ENCODE results near the gene OR2C3.
"Not testable (repeated sequence)": the region's sequence is repeated elsewhere in the genome, so short reads cannot be mapped to it uniquely, and the experiment has no call there.

Gene OR2C3

DNA sequence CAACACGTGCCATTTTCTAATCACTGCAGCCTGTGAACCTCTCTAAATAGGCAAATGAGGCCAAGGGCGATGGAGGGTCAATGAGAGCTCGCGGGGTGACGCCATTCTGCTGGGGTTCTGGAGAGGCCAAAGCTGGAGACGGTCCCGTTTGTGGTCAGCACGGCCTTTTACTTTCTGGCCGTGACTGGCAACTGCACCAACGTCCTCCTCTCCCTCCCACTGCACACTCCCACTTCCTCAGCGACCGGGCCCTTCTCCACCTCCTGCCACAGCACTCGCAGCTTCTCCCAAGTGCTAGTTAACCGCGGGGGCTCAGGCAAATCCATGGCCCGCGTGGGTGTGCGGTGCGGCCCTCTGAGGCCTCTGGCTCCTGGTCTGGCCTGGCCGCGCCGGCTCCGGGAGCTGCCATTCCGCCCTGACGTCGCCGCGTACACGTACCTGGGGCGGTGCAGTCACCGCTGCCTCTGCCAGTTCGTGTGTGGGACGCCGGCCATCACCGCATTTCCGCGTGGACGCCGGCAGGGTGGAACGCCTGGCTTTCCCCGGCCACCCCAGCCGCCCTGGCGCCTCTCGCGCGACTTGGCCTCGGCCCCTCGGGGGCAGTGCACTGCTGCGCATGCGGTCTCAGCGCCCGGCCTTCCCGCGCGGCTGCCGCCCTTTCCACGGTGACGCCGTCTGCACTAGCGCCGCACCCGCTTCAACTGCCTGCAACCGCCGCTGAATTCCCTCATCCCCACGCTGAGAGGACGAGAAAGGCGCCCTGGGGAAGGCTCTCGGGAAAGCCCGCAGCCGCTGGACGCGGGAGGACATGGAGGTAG is 18.2 kb downstream of the OR2C3 start:
- Histone ChIP-seq H3K36me3 (ENCODE audit: control insufficient read depth, insufficient read depth, low read length) (no peaks in the 10 kb centered on the region), H3K9ac (ENCODE audit: low read depth, low read length) (no peak overlapping the region), H3K9me3 (ENCODE audit: control insufficient read depth, insufficient read depth, low read length) (peaks cover 18% of the 10 kb centered on the region), H3K27me3 (ENCODE audit: control insufficient read depth, insufficient read depth, low read length) (no peaks in the 10 kb centered on the region), H3K27ac (ENCODE audit: low read depth, low read length) (no peak overlapping the region), H3K4me1 (ENCODE audit: control insufficient read depth, insufficient read depth, low read length) (no peaks in the 10 kb centered on the region), H3K4me3 (ENCODE audit: low read depth, low read length) (no peak overlapping the region)

- no peaks in the 10 kb centered on the region for H3K9me3 ChIP-seq (ENCODE audit: control insufficient read depth, insufficient read depth, low read length)
- H3K27me3 ChIP-seq (ENCODE audit: control insufficient read depth, insufficient read depth, low read length), result no peaks in the 10 kb centered on the region
- H3K4me3 ChIP-seq (ENCODE audit: low read depth, low read length), result no peak overlapping the region
- H3K36me3 ChIP-seq (ENCODE audit: control insufficient read depth, insufficient read depth, low read length), result no peaks in the 10 kb centered on the region
- H3K27ac ChIP-seq (ENCODE audit: low read depth, low read length), result no peak overlapping the region
- H3K4me1 ChIP-seq (ENCODE audit: control insufficient read depth, insufficient read depth, low read length), result no peaks in the 10 kb centered on the region
- no peak overlapping the region for H3K9ac ChIP-seq (ENCODE audit: low read depth, low read length)
These were observed 29.4 kb downstream of the OR2C3 start for GRCh38 chr1:247506831-247507230.

DNA sequence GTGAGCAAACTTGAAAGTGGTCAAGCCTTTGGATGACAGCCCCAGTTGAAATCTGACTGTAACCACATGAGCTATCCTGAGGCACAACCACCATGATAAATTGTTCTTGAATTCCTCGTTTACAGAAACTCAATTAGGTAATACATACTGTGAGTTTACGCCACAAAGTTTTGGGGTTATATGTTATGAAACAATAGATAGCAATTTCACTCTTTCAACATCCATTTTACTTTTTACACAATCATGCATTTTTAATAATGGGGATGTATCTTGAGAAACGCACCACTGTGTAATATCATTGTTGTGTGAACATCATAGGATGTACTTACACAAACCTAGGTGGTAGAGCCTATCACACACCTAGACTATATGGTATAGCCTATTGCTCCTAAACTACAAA is 35.4 kb downstream of the OR2C3 start:
- no peak overlapping the region for H3K4me3 ChIP-seq (ENCODE audit: low read depth, low read length)
- H3K27ac ChIP-seq (ENCODE audit: low read depth, low read length), result no peak overlapping the region
- no peaks in the 10 kb centered on the region for H3K36me3 ChIP-seq (ENCODE audit: control insufficient read depth, insufficient read depth, low read length)
- H3K27me3 ChIP-seq (ENCODE audit: control insufficient read depth, insufficient read depth, low read length), result no peaks in the 10 kb centered on the region
- H3K4me1 ChIP-seq (ENCODE audit: control insufficient read depth, insufficient read depth, low read length), result no peaks in the 10 kb centered on the region
- H3K9ac ChIP-seq (ENCODE audit: low read depth, low read length), result no peak overlapping the region
- H3K9me3 ChIP-seq (ENCODE audit: control insufficient read depth, insufficient read depth, low read length), result no peaks in the 10 kb centered on the region

DNA sequence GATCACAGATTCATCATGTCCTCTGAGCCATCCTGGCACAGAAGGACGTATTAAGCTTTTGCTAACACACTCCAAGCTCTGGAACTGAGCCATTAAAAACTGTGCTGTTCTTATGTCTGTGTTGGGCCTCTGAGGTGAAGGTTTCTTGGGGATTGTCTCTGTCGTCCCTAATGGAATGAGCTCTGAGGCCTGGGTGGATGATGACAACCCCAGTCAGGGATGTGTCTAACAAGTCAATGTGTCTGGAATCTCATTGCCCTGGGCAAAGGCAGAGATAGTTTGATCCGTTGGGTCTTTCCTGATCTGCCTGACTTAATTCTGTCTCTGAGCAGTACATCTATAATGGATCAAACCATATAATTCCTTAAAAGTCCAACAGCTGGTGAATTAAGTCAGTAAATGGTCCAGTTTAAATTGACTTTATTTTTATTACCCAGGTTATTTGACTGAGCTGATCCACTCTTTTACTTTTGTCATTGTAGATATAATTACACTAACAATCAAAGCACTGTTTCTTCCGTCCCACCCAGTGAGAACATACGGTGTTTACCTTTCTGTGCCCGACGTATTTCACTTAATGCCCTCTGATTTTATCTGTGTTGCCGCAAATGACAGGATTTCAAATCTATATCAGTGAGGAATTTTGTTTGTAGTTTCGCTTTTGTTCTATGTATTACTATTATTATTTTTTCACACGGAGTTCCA is 39.5 kb downstream of the OR2C3 start:
- Histone ChIP-seq H3K4me1 (ENCODE audit: control insufficient read depth, insufficient read depth, low read length) (no peaks in the 10 kb centered on the region), H3K9ac (ENCODE audit: low read depth, low read length) (no peak overlapping the region), H3K27me3 (ENCODE audit: control insufficient read depth, insufficient read depth, low read length) (no peaks in the 10 kb centered on the region), H3K36me3 (ENCODE audit: control insufficient read depth, insufficient read depth, low read length) (no peaks in the 10 kb centered on the region), H3K4me3 (ENCODE audit: low read depth, low read length) (no peak overlapping the region), H3K9me3 (ENCODE audit: control insufficient read depth, insufficient read depth, low read length) (no peaks in the 10 kb centered on the region), H3K27ac (ENCODE audit: low read depth, low read length) (no peak overlapping the region)

DNA sequence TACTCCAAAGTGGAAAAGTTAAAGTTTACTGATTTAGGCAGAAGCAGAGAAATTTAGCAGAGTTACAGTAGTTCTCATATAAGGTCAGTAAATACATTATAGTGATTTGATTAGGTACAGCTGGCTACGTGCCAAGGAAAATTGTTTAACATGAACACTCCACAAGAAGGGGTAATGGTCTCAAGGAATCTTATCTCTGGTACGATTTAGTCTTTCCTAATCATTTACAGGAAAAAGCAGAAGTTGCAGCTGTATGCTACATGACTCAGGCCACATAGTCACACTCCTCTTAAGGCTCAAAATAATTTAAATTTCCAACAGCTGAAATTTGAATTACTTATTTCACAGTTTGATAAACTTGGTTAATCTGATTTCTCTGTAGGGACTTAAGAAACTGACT is 41.5 kb downstream of the OR2C3 start:
- Histone ChIP-seq H3K4me3 (ENCODE audit: low read depth, low read length) (no peak overlapping the region), H3K27ac (ENCODE audit: low read depth, low read length) (no peak overlapping the region), H3K9me3 (ENCODE audit: control insufficient read depth, insufficient read depth, low read length) (no peaks in the 10 kb centered on the region), H3K36me3 (ENCODE audit: control insufficient read depth, insufficient read depth, low read length) (no peaks in the 10 kb centered on the region), H3K4me1 (ENCODE audit: control insufficient read depth, insufficient read depth, low read length) (no peaks in the 10 kb centered on the region), H3K27me3 (ENCODE audit: control insufficient read depth, insufficient read depth, low read length) (no peaks in the 10 kb centered on the region), H3K9ac (ENCODE audit: low read depth, low read length) (no peak overlapping the region)

DNA sequence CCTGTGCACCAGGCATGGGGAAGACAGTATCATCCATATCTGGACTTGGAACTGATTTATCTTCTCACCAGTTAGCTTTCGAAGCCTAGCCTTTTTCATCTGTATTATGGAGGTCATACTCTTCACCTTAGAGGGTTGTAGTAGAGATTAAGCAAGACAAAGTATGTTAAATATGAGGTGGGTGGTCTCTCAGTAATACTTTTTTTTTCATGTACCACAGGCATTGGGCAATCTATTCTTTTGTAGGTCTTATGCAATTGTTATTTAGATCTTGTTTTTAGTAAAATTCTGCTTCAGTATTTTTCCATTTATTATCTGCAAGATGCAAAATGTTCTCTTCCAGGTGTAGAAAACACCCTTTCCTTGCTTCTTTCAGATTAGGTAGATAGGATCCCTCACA is 43.1 kb downstream of the OR2C3 start:
- Histone ChIP-seq H3K4me1 (ENCODE audit: control insufficient read depth, insufficient read depth, low read length) (no peaks in the 10 kb centered on the region), H3K4me3 (ENCODE audit: low read depth, low read length) (no peak overlapping the region), H3K9me3 (ENCODE audit: control insufficient read depth, insufficient read depth, low read length) (no peaks in the 10 kb centered on the region), H3K36me3 (ENCODE audit: control insufficient read depth, insufficient read depth, low read length) (no peaks in the 10 kb centered on the region), H3K9ac (ENCODE audit: low read depth, low read length) (no peak overlapping the region), H3K27ac (ENCODE audit: low read depth, low read length) (no peak overlapping the region), H3K27me3 (ENCODE audit: control insufficient read depth, insufficient read depth, low read length) (no peaks in the 10 kb centered on the region)

DNA sequence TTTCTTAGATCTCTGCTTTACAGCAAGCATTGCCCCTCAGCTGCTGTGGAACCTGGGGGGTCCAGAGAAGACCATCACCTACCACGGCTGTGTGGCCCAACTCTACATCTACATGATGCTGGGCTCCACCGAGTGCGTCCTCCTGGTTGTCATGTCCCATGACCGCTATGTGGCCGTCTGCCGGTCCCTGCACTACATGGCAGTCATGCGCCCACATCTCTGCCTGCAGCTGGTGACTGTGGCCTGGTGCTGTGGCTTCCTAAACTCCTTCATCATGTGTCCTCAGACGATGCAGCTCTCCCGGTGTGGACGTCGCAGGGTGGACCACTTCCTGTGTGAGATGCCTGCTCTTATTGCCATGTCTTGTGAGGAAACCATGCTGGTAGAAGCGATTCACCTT is 44.9 kb downstream of the OR2C3 start:
- no peaks in the 10 kb centered on the region for H3K4me1 ChIP-seq (ENCODE audit: control insufficient read depth, insufficient read depth, low read length)

DNA sequence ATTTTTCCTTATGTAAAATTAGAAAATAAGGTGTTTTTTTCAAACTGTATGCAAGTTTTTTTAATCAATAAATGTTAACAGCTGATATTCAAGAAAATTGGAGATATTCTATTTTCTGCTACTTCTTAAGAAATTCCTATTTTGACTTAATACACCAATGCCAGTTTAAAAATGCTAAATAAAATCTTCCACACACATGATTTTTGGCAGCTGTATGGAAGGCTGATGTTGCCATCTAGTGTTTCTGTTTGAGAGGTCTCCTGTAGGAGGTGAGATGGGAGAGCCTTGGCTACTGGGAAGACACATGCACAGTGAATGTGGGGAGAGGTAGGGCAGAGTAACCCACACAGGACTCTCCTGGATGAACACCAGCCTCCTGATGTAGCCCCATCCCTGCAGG is 49.2 kb downstream of the OR2C3 start:
- no peaks in the 10 kb centered on the region for H3K36me3 ChIP-seq (ENCODE audit: control insufficient read depth, insufficient read depth, low read length)
- no peaks in the 10 kb centered on the region for H3K27me3 ChIP-seq (ENCODE audit: control insufficient read depth, insufficient read depth, low read length)
- H3K9ac ChIP-seq (ENCODE audit: low read depth, low read length), result no peak overlapping the region
- H3K27ac ChIP-seq (ENCODE audit: low read depth, low read length), result no peak overlapping the region
- no peaks in the 10 kb centered on the region for H3K4me1 ChIP-seq (ENCODE audit: control insufficient read depth, insufficient read depth, low read length)
- no peaks in the 10 kb centered on the region for H3K9me3 ChIP-seq (ENCODE audit: control insufficient read depth, insufficient read depth, low read length)
- H3K4me3 ChIP-seq (ENCODE audit: low read depth, low read length), result no peak overlapping the region

More for the DNA sequence above, 44.9 kb downstream of the OR2C3 start:
- no peaks in the 10 kb centered on the region for H3K36me3 ChIP-seq (ENCODE audit: control insufficient read depth, insufficient read depth, low read length)
- no peak overlapping the region for H3K9ac ChIP-seq (ENCODE audit: low read depth, low read length)
- H3K27ac ChIP-seq (ENCODE audit: low read depth, low read length), result no peak overlapping the region
- H3K27me3 ChIP-seq (ENCODE audit: control insufficient read depth, insufficient read depth, low read length), result no peaks in the 10 kb centered on the region
- no peaks in the 10 kb centered on the region for H3K9me3 ChIP-seq (ENCODE audit: control insufficient read depth, insufficient read depth, low read length)
- H3K4me3 ChIP-seq (ENCODE audit: low read depth, low read length), result no peak overlapping the region

- Histone ChIP-seq H3K27ac (ENCODE audit: low read depth, low read length) (no peak overlapping the region), H3K9me3 (ENCODE audit: control insufficient read depth, insufficient read depth, low read length) (no peaks in the 10 kb centered on the region), H3K9ac (ENCODE audit: low read depth, low read length) (no peak overlapping the region), H3K27me3 (ENCODE audit: control insufficient read depth, insufficient read depth, low read length) (no peaks in the 10 kb centered on the region), H3K4me3 (ENCODE audit: low read depth, low read length) (no peak overlapping the region), H3K36me3 (ENCODE audit: control insufficient read depth, insufficient read depth, low read length) (no peaks in the 10 kb centered on the region), H3K4me1 (ENCODE audit: control insufficient read depth, insufficient read depth, low read length) (no peaks in the 10 kb centered on the region)
These were observed 53.5 kb downstream of the OR2C3 start for GRCh38 chr1:247482747-247483146.

- not testable (repeated sequence) for H3K9me3 ChIP-seq (ENCODE audit: control insufficient read depth, insufficient read depth, low read length); H3K36me3 ChIP-seq (ENCODE audit: control insufficient read depth, insufficient read depth, low read length); H3K4me3 ChIP-seq (ENCODE audit: low read depth, low read length); H3K27ac ChIP-seq (ENCODE audit: low read depth, low read length); H3K9ac ChIP-seq (ENCODE audit: low read depth, low read length); H3K27me3 ChIP-seq (ENCODE audit: control insufficient read depth, insufficient read depth, low read length)
- H3K4me1 ChIP-seq (ENCODE audit: control insufficient read depth, insufficient read depth, low read length), result peaks cover 13% of the 10 kb centered on the region
These were observed 59.7 kb downstream of the OR2C3 start for GRCh38 chr1:247476328-247477058.

GRCh38 chr1:247475793-247476192 is 60.4 kb downstream of the OR2C3 start:
- Histone ChIP-seq H3K4me1 (ENCODE audit: control insufficient read depth, insufficient read depth, low read length) (peaks cover 13% of the 10 kb centered on the region), H3K27ac (ENCODE audit: low read depth, low read length) (no peak overlapping the region), H3K9ac (ENCODE audit: low read depth, low read length) (no peak overlapping the region), H3K36me3 (ENCODE audit: control insufficient read depth, insufficient read depth, low read length) (no peaks in the 10 kb centered on the region), H3K27me3 (ENCODE audit: control insufficient read depth, insufficient read depth, low read length) (no peaks in the 10 kb centered on the region), H3K4me3 (ENCODE audit: low read depth, low read length) (no peak overlapping the region), H3K9me3 (ENCODE audit: control insufficient read depth, insufficient read depth, low read length) (no peaks in the 10 kb centered on the region)
